Ascending aorta (tissue), 2 donors: ENCODE measurements around the gene PTPRK. TPM values are rescaled to one million over a fixed set of nuclear protein-coding genes. Genes with fewer than 3 reads are reported as not detected.
"Not testable (repeated sequence)": the region's sequence is repeated elsewhere in the genome, so short reads cannot be mapped to it uniquely, and the experiment has no call there.

Experiments used
- DNase-seq, 2 donors: peaks; one replicate each; pipeline ENCODE4 v3.0.0-alpha.2; 2019; ENCODE audit warnings: low spot score in 2 of 2
- H3K27ac ChIP-seq, 2 donors: fragments of 200-600 bp; sonication (generic); one replicate each; pipeline ENCODE4 v1.5.1; 2016 to 2017; ENCODE audit warnings: mild to moderate bottlenecking in 1 of 2
- H3K27me3 ChIP-seq: fragments of 200-600 bp; sonication (generic); one replicate; pipeline ENCODE4 v1.5.1; 2017
- H3K36me3 ChIP-seq, 2 donors: fragments of 200-600 bp; sonication (generic); one replicate each; pipeline ENCODE4 v1.5.1; 2016
- H3K4me1 ChIP-seq, 2 donors: fragments of 200-600 bp; sonication (generic); one replicate each; pipeline ENCODE4 v1.5.1; 2016 to 2017; ENCODE audit warnings: mild to moderate bottlenecking in 1 of 2
- H3K4me3 ChIP-seq, 2 donors: fragments of 200-600 bp; sonication (generic); one replicate each; pipeline ENCODE4 v1.5.1; 2016 to 2017; ENCODE audit warnings: mild to moderate bottlenecking in 1 of 2
- H3K9me3 ChIP-seq, 2 donors: fragments of 200-600 bp; sonication (generic); one replicate each; pipeline ENCODE4 v1.5.1; 2016
- CTCF ChIP-seq, 3 experiments: fragments of 200-600 bp in 2 of 3; fragments of 450-650 bp in 1 of 3; sonication (generic) in 2 of 3; IDR thresholded peaks; one replicate each; pipeline ENCODE4 v1.5.1; 2016 to 2019; ENCODE audit warnings: antibody characterized with exemption in 3 of 3, mild to moderate bottlenecking in 1 of 3, moderate library complexity in 1 of 3
- intact Hi-C: fragments of 100-400 bp; cut with DNase I; formaldehyde crosslinking; loops from one replicate; pipeline ENCODE4 v1.15.1; 2023
- total RNA-seq: library from RNA; depleted of rRNA; stranded (reverse); fragments of >200 nt; gene quantifications from one replicate; pipeline ENCODE4 v1.1.0, GENCODE V29; 2016

PTPRK gene
- total RNA-seq, 1 donor from 2014 or later, result 73.1 TPM

GRCh38 chr6:127933852-127934840 lies 586.3 kb downstream of the PTPRK start:
- TF ChIP-seq CTCF (IDR thresholded peaks at IDR 0.05), result no peak
- Histone ChIP-seq H3K9me3 (no peaks in the 10 kb centered on the region), H3K4me1 (no peaks in the 10 kb centered on the region), H3K27me3 (no peaks in the 10 kb centered on the region), H3K27ac (no peak overlapping the region), H3K36me3 (no peaks in the 10 kb centered on the region), H3K4me3 (no peak overlapping the region)
- intact Hi-C loops, result no loop called here
- no peak for DNase-seq

- Histone ChIP-seq H3K4me3 (no peak overlapping the region), H3K9me3 (no peaks in the 10 kb centered on the region), H3K36me3 (no peaks in the 10 kb centered on the region), H3K4me1 (no peaks in the 10 kb centered on the region), H3K27me3 (no peaks in the 10 kb centered on the region), H3K27ac (no peak overlapping the region)
- TF ChIP-seq CTCF (IDR thresholded peaks at IDR 0.05), result no peak
- intact Hi-C loops, result no loop called here
- no peak for DNase-seq
Observed at GRCh38 chr6:127933137-127933536, 587.3 kb downstream of the PTPRK start.

GRCh38 chr6:127932708-127933107 lies 587.7 kb downstream of the PTPRK start:
- Histone ChIP-seq H3K27me3 (no peaks in the 10 kb centered on the region), H3K4me1 (no peaks in the 10 kb centered on the region), H3K27ac (no peak overlapping the region), H3K36me3 (no peaks in the 10 kb centered on the region), H3K9me3 (no peaks in the 10 kb centered on the region), H3K4me3 (no peak overlapping the region)
- no peak for DNase-seq
- intact Hi-C loops, result no loop called here
- TF ChIP-seq CTCF (IDR thresholded peaks at IDR 0.05), result no peak

GRCh38 chr6:127926441-127926840 lies 594.0 kb downstream of the PTPRK start:
- H3K4me3 ChIP-seq, intact Hi-C loops: not testable (repeated sequence)

GRCh38 chr6:127924440-127924839 lies 596.0 kb downstream of the PTPRK start:
- H3K4me1 ChIP-seq, result no peaks in the 10 kb centered on the region
- DNase-seq, result no peak
- H3K27ac ChIP-seq, result no peak overlapping the region
- no peaks in the 10 kb centered on the region for H3K9me3 ChIP-seq
- H3K4me3 ChIP-seq, result no peak overlapping the region
- no peaks in the 10 kb centered on the region for H3K36me3 ChIP-seq
- H3K27me3 ChIP-seq, result no peaks in the 10 kb centered on the region
- TF ChIP-seq CTCF (IDR thresholded peaks at IDR 0.05), result no peak
- intact Hi-C loops, result no loop called here

More at GRCh38 chr6:127926441-127926840, 594.0 kb downstream of the PTPRK start:
- not testable (repeated sequence) for H3K36me3 ChIP-seq, DNase-seq, H3K4me1 ChIP-seq, H3K27ac ChIP-seq, H3K9me3 ChIP-seq, H3K27me3 ChIP-seq

- H3K36me3 ChIP-seq, result no peaks in the 10 kb centered on the region
- no peak for TF ChIP-seq CTCF (IDR thresholded peaks at IDR 0.05)
- H3K27me3 ChIP-seq, result no peaks in the 10 kb centered on the region
- no peak for DNase-seq
- H3K4me1 ChIP-seq, result no peaks in the 10 kb centered on the region
- no peak overlapping the region for H3K4me3 ChIP-seq
- H3K27ac ChIP-seq, result no peak overlapping the region
- H3K9me3 ChIP-seq, result no peaks in the 10 kb centered on the region
- intact Hi-C loops, result no loop called here
Observed at GRCh38 chr6:127924031-127924430, 596.4 kb downstream of the PTPRK start.
